ENCODE measurements around the gene PLPP4. TPM values are rescaled to one million over a fixed set of nuclear protein-coding genes. Genes with fewer than 3 reads are reported as not detected.

Gene PLPP4
- total RNA-seq, 4 donors from 2014 or later = 2.5 TPM; not detected in 3

DNA sequence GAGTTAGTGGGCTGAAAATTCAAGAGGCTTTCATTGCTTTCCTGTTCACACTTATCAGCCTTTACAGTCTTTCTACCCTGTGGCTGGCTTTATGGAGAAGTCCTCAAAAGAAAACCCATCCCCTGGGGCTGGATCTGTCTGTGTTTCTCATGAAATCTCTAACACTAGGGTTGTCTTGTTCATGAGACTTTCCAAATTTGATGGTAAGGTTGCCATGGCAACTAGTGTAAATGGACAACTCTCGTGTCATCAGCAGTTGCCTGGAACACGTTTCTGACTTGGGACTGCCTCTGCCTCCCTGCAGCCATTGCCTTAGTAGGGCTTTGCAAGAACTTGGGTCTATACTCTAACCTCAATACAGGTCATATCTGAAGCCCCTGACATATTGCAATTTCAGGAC lies 35.8 kb upstream of the PLPP4 start:
- Histone ChIP-seq H3K4me1 (no peaks in the 10 kb centered on the region), H3K4me3 (no peak overlapping the region), H3K27me3 (no peaks in the 10 kb centered on the region), H3K27ac (no peak overlapping the region), H3K36me3 (no peaks in the 10 kb centered on the region), H3K9me3 (peaks cover 0 to 11% (median 0%) of the 10 kb centered on the region in 3 donors)
- no peak for ATAC-seq
- TF ChIP-seq, protein P1, sequence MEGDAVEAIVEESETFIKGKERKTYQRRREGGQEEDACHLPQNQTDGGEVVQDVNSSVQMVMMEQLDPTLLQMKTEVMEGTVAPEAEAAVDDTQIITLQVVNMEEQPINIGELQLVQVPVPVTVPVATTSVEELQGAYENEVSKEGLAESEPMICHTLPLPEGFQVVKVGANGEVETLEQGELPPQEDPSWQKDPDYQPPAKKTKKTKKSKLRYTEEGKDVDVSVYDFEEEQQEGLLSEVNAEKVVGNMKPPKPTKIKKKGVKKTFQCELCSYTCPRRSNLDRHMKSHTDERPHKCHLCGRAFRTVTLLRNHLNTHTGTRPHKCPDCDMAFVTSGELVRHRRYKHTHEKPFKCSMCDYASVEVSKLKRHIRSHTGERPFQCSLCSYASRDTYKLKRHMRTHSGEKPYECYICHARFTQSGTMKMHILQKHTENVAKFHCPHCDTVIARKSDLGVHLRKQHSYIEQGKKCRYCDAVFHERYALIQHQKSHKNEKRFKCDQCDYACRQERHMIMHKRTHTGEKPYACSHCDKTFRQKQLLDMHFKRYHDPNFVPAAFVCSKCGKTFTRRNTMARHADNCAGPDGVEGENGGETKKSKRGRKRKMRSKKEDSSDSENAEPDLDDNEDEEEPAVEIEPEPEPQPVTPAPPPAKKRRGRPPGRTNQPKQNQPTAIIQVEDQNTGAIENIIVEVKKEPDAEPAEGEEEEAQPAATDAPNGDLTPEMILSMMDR (IDR thresholded peaks at IDR 0.05) = no peak
- no peak for TF ChIP-seq POLR2AphosphoS5 (IDR thresholded peaks at IDR 0.05)
- no peak for TF ChIP-seq POLR2A (IDR thresholded peaks at IDR 0.05)
- no peak for TF ChIP-seq EP300 (IDR thresholded peaks at IDR 0.05)
- WGBS, 2 donors (ENCODE audit: low coverage in 1 of 2) = 10 to 37% methylated on average over 2 of the region's 2 CpGs

DNA sequence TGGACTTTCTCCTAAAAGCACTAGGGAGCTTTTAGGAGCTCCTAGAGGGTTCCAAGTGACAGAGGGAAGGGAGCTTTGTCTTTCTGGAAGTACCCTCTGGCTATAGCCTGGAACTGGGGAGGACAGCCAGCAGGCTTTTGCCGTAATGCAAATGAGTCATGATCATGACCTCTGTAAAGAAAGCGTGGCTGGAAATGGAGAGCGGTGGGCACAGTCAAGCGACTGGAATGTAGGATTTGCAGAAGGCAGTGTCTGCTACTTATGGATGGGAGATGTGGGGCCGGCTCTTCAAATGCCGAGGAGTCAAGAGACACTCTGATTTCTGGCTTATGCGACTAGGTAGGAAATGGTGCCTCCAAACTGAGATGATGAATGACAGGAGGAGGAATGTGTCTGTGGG lies 34.6 kb upstream of the PLPP4 start:
- H3K27me3 ChIP-seq = no peaks in the 10 kb centered on the region
- peaks cover 0 to 11% (median 0%) of the 10 kb centered on the region in 3 donors for H3K9me3 ChIP-seq
- H3K36me3 ChIP-seq = no peaks in the 10 kb centered on the region
- no peak for ATAC-seq
- TF ChIP-seq EP300 (IDR thresholded peaks at IDR 0.05) (no peak), POLR2A (IDR thresholded peaks at IDR 0.05) (no peak), POLR2AphosphoS5 (IDR thresholded peaks at IDR 0.05) (no peak)
- TF ChIP-seq, protein P1 (IDR thresholded peaks at IDR 0.05) = no peak
- WGBS, 2 donors (ENCODE audit: low coverage in 1 of 2) = 76 to 90% methylated on average over 3 to 7 of the region's 7 CpGs
- no peak overlapping the region for H3K27ac ChIP-seq
- no peak overlapping the region for H3K4me3 ChIP-seq
- no peaks in the 10 kb centered on the region for H3K4me1 ChIP-seq

DNA sequence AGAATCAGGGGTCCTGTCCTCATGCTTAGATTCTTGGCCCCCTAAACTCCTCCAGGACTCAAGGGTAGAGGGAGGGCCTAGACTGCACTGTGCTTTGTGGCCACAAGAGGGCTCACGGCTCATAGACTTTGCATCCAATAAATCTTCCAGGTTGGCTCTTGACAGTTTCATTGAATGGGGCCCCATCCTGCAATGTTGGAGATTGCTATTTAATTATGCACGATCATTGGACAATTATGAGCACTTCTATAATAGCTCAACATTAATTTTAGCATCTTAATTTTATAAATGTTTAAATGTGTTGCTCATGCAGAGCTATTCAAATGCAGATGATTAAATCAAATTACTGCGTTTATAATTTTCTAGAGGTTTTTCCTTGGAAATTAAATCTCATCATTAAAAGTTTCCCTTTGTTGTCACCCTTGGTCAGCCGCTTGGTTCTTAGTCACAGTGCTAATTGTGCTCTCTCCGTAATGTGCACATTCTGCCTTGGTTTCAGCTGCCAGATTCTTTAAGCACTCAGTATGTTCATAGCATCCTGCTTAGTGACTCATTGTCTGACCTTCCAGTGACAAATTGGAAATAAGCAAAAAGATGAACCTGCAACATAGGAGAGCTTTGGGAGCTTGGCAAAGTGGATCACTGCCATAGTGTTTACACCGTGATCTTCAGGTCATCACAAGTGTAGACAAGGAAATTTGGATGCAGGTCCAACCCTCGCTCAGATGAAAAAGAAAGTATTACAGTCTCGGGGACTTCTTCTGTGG lies 33.4 kb upstream of the PLPP4 start:
- no peaks in the 10 kb centered on the region for H3K4me1 ChIP-seq
- 56 to 60% methylated on average over 8 of the region's 8 CpGs for WGBS, 2 donors (ENCODE audit: low coverage in 1 of 2)
- TF ChIP-seq POLR2AphosphoS5 (IDR thresholded peaks at IDR 0.05) = no peak
- TF ChIP-seq, protein P1 (IDR thresholded peaks at IDR 0.05) = peak in 3 of 4 experiments; percentile 9 to 64 (median 21)

DNA sequence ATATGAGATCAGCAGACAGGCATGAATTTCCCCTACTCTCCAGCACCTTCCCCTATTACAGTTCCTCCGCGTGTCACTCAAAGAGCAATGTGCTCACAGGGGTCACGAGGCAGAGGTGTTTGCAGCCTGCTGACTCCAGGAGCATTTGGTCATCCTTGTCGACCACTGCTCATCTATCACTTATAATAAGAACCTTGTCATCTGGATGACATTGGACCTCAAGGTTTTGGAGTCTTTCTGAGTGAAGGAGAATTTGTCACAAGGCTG lies 32.9 kb upstream of the PLPP4 start:
- 74 to 75% methylated on average over 4 of the region's 4 CpGs for WGBS, 2 donors (ENCODE audit: low coverage in 1 of 2)

More for the DNA sequence above, 33.4 kb upstream of the PLPP4 start:
- no peak overlapping the region for H3K27ac ChIP-seq
- no peak overlapping the region for H3K4me3 ChIP-seq
- no peaks in the 10 kb centered on the region for H3K36me3 ChIP-seq
- H3K9me3 ChIP-seq = peaks cover 0 to 11% (median 0%) of the 10 kb centered on the region in 3 donors
- ATAC-seq = no peak
- no peaks in the 10 kb centered on the region for H3K27me3 ChIP-seq

More for the DNA sequence above, 32.9 kb upstream of the PLPP4 start:
- TF ChIP-seq POLR2A (IDR thresholded peaks at IDR 0.05) (no peak), POLR2AphosphoS5 (IDR thresholded peaks at IDR 0.05) (no peak), EP300 (IDR thresholded peaks at IDR 0.05) (no peak)
- TF ChIP-seq, protein P1 (IDR thresholded peaks at IDR 0.05) = no peak
- ATAC-seq = no peak
- Histone ChIP-seq H3K4me1 (no peaks in the 10 kb centered on the region), H3K4me3 (no peak overlapping the region), H3K27me3 (no peaks in the 10 kb centered on the region), H3K36me3 (no peaks in the 10 kb centered on the region), H3K27ac (no peak overlapping the region), H3K9me3 (peaks cover 0 to 11% (median 0%) of the 10 kb centered on the region in 3 donors)
